GM23338 (cell line): ENCODE results near the gene DGLUCY. TPM values are rescaled to one million over a fixed set of nuclear protein-coding genes. Genes with fewer than 3 reads are reported as not detected.

Experiments
- ATAC-seq: fragments of 200-7000 bp; cut with Tn5 transposase; 3 replicates; pipeline ENCODE4 v1.9.1; 2020
- DNase-seq: peaks from one replicate; pipeline ENCODE4 v3.0.0-alpha.2; 2015; ENCODE audit warnings: low spot score
- H2AFZ ChIP-seq: fragments of 200-600 bp; sonication (generic); 2 replicates; pipeline ENCODE4 v1.8.0; 2016; ENCODE audit warnings: antibody characterized with exemption, mild to moderate bottlenecking, moderate library complexity
- H3F3A ChIP-seq: fragments of 200-600 bp; sonication (generic); replicated peaks from 2 replicates; pipeline ENCODE4 v1.8.0; 2017; ENCODE audit warnings: antibody characterized with exemption, mixed run types, low read depth
- H3K27ac ChIP-seq: fragments of 200-600 bp; sonication (generic); 2 replicates; pipeline ENCODE4 v1.6.1; 2016; ENCODE audit warnings: low read depth
- H3K27me3 ChIP-seq: fragments of 200-600 bp; sonication (generic); 2 replicates; pipeline ENCODE4 v1.8.0; 2016; ENCODE audit warnings: mild to moderate bottlenecking, mixed run types, moderate library complexity; ENCODE audit not compliant: insufficient read depth
- H3K36me3 ChIP-seq: fragments of 200-600 bp; sonication (generic); 2 replicates; pipeline ENCODE4 v1.8.0; 2016; ENCODE audit warnings: mild to moderate bottlenecking; ENCODE audit not compliant: insufficient read depth
- H3K4me1 ChIP-seq: fragments of 200-600 bp; sonication (generic); 2 replicates; pipeline ENCODE4 v1.8.0; 2016; ENCODE audit warnings: mild to moderate bottlenecking, moderate library complexity; ENCODE audit not compliant: insufficient read depth
- H3K4me2 ChIP-seq: fragments of 200-600 bp; sonication (generic); 2 replicates; pipeline ENCODE4 v1.7.1; 2017; ENCODE audit warnings: mixed run types
- H3K4me3 ChIP-seq: fragments of 200-600 bp; sonication (generic); 2 replicates; pipeline ENCODE4 v1.6.1; 2016; ENCODE audit warnings: mixed run types
- H3K79me2 ChIP-seq: fragments of 200-600 bp; sonication (generic); replicated peaks from 2 replicates; pipeline ENCODE4 v1.8.0; 2017; ENCODE audit warnings: mild to moderate bottlenecking; ENCODE audit not compliant: insufficient read depth
- H3K9me2 ChIP-seq: fragments of 200-600 bp; sonication (generic); 2 replicates; pipeline ENCODE4 v1.8.0; 2017; ENCODE audit not compliant: insufficient read depth
- H4K20me1 ChIP-seq: fragments of 200-600 bp; sonication (generic); replicated peaks from 2 replicates; pipeline ENCODE4 v1.8.0; 2017; ENCODE audit warnings: mild to moderate bottlenecking; ENCODE audit not compliant: insufficient read depth
- H3K27ac Mint-ChIP-seq: 2 replicates; pipeline ENCODE4 v1.8.0; 2020; ENCODE audit warnings: inconsistent platforms, mild to moderate bottlenecking, moderate library complexity, mixed read lengths
- H3K27me3 Mint-ChIP-seq: 3 replicates; pipeline ENCODE4 v1.8.0; 2022; ENCODE audit warnings: low read depth, mild to moderate bottlenecking, moderate library complexity, mixed read lengths, inconsistent platforms; ENCODE audit not compliant: insufficient read depth, poor library complexity
- H3K36me3 Mint-ChIP-seq: 3 replicates; pipeline ENCODE4 v1.8.0; 2021; ENCODE audit warnings: low read depth, mild to moderate bottlenecking, inconsistent platforms, moderate library complexity, mixed read lengths
- H3K4me1 Mint-ChIP-seq: 3 replicates; pipeline ENCODE4 v1.8.0; 2020; ENCODE audit warnings: mild to moderate bottlenecking, inconsistent platforms, mixed read lengths
- H3K4me3 Mint-ChIP-seq: 3 replicates; pipeline ENCODE4 v1.8.0; 2021; ENCODE audit warnings: moderate library complexity, mild to moderate bottlenecking, inconsistent platforms, mixed read lengths
- H3K9me3 Mint-ChIP-seq: 3 replicates; pipeline ENCODE4 v1.8.0; 2020; ENCODE audit warnings: moderate library complexity, mild to moderate bottlenecking, inconsistent platforms, mixed read lengths
- ETS1 ChIP-seq: IDR thresholded peaks from 2 replicates; pipeline ENCODE4 v1.6.1; 2016; ENCODE audit warnings: antibody characterized with exemption
- EZH2phosphoT487 ChIP-seq: fragments of 200-600 bp; sonication (generic); IDR thresholded peaks from one replicate; pipeline ENCODE4 v1.8.1; 2018; ENCODE audit warnings: antibody characterized with exemption; ENCODE audit not compliant: unreplicated experiment
- JUNB ChIP-seq: IDR thresholded peaks from one replicate; pipeline ENCODE4 v1.6.1; 2016; ENCODE audit warnings: antibody characterized with exemption; ENCODE audit not compliant: unreplicated experiment
- POLR2AphosphoS5 ChIP-seq: IDR thresholded peaks from 2 replicates; pipeline ENCODE4 v1.6.1; 2016; ENCODE audit warnings: antibody characterized with exemption, low read depth
- ZNF462 ChIP-seq: fragments of 250-450 bp; sonication (Bioruptor Pico); IDR thresholded peaks from 2 replicates; pipeline ENCODE4 v1.5.0; 2020; ENCODE audit warnings: mild to moderate bottlenecking, moderate library complexity
- polyA plus RNA-seq: library from polyadenylated mRNA; unstranded; fragments of >200 nt; fragmentation: Nextera tagmentation; extraction: Ambion mirVana; gene quantifications from 2 replicates; pipeline ENCODE4 v1.2.1, GENCODE V29; 2016
- total RNA-seq: library from RNA; depleted of rRNA; stranded (reverse); fragments of >200 nt; shearing (Covaris generic); gene quantifications from 2 replicates; pipeline ENCODE4 v1.2.3, GENCODE V29; 2014
- TF ChIP-seq, protein P1 (sequence below): IDR thresholded peaks from one replicate; pipeline ENCODE4 v1.6.1; 2018; ENCODE audit warnings: antibody characterized with exemption; ENCODE audit not compliant: unreplicated experiment

Gene DGLUCY
- total and polyA plus RNA-seq, 2 experiments from 2014 or later: 14.6 to 31.6 TPM

DNA sequence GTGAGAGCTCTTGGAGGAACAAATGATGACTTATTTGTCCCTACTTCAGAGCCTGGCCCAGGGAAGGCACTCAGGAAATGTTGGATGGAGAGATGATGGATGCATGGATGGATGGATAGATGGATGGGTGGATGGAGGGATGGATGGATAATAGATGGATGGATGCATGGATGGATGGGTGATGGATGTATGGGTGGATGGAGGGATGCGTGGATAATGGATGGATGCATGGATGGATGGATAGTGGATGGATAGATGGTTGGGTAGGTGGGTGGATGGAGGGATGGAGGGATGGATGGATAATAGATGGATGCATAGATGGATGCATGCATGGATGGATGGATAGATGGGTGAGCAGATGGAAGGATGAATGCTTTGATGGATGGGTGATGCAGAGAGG, 107.4 kb downstream of the DGLUCY start:
- Histone ChIP-seq H4K20me1 (no peaks in the 10 kb centered on the region), H3K4me1 (0 out of 2 replicates have a peak, but pooled peaks cover 3% of the 10 kb centered on the region), H3F3A (no peaks in the 10 kb centered on the region), H3K4me3 (no peak overlapping the region), H3K79me2 (no peaks in the 10 kb centered on the region), H3K27ac (no peak overlapping the region), H3K36me3 (no peaks in the 10 kb centered on the region), H3K27me3 (no peaks in the 10 kb centered on the region), H3K4me2 (no peak overlapping the region), H3K9me2 (no peaks in the 10 kb centered on the region), H2AFZ (no peak overlapping the region)
- DNase-seq (no peak), ATAC-seq (no peak)
- H3K4me1 Mint-ChIP-seq: peaks cover 20% of the 10 kb centered on the region
- no peak overlapping the region for H3K4me3 Mint-ChIP-seq
- peaks cover 5% of the 10 kb centered on the region for H3K27me3 Mint-ChIP-seq
- H3K27ac Mint-ChIP-seq: no peak overlapping the region
- TF ChIP-seq ZNF462 (CRISPR knock-in tag): no peak
- TF ChIP-seq EZH2phosphoT487: no peak
- TF ChIP-seq, protein P1, sequence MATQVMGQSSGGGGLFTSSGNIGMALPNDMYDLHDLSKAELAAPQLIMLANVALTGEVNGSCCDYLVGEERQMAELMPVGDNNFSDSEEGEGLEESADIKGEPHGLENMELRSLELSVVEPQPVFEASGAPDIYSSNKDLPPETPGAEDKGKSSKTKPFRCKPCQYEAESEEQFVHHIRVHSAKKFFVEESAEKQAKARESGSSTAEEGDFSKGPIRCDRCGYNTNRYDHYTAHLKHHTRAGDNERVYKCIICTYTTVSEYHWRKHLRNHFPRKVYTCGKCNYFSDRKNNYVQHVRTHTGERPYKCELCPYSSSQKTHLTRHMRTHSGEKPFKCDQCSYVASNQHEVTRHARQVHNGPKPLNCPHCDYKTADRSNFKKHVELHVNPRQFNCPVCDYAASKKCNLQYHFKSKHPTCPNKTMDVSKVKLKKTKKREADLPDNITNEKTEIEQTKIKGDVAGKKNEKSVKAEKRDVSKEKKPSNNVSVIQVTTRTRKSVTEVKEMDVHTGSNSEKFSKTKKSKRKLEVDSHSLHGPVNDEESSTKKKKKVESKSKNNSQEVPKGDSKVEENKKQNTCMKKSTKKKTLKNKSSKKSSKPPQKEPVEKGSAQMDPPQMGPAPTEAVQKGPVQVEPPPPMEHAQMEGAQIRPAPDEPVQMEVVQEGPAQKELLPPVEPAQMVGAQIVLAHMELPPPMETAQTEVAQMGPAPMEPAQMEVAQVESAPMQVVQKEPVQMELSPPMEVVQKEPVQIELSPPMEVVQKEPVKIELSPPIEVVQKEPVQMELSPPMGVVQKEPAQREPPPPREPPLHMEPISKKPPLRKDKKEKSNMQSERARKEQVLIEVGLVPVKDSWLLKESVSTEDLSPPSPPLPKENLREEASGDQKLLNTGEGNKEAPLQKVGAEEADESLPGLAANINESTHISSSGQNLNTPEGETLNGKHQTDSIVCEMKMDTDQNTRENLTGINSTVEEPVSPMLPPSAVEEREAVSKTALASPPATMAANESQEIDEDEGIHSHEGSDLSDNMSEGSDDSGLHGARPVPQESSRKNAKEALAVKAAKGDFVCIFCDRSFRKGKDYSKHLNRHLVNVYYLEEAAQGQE: no peak
- TF ChIP-seq POLR2AphosphoS5: no peak
- no peak for TF ChIP-seq ETS1
- TF ChIP-seq JUNB: no peak
- H3K9me3 Mint-ChIP-seq: no peaks in the 10 kb centered on the region
- H3K36me3 Mint-ChIP-seq: peaks cover 11% of the 10 kb centered on the region; the same call in 2 of the 3 replicates
